KG1 (cell line): ENCODE data around the gene CD47.

Experiments used
- DNase-seq: peaks from one replicate; lab custom pipeline; 2025; lab: John Stamatoyannopoulos, UW

The CD47 gene

DNA sequence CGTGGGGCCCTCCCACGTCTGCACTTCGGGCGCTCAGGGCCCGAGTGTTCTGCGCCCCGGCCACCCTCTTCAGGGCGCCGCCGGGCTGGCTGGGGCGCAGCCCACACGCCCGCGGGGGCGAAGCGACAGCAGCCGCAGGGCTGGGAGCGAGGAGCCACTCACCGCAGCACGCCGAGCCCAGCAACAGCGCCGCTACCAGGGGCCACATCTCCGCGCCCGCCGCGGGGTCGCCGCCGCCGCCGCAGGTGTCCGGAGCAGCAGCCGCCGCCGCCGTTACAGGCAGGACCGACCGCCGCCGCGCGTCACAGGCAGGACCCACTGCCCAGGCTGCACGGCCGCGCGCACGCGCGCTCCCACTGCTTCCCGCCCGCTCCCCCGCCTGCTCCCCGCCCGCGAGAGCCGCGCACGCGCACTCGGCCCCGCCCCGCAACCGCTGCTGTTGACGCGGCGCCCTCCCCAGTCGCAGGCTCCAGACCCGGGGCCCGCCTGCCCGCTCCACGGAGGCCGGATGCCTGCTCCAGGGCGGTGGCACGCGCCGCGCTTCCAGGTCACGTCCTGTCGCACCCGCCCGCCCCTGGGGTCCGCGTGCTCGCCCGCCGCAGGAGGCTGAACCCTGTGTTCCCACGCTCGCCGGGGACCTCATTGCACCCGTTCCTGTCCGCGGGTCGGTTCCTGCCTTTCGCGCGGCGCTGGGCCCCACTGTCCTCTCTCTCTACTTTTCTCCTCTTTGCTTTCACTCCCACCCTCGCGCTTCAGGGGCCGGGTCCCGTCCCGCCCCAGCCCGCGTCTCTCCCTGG lies at the start of gene CD47:
Gene CD47, minus strand, starts transcription at position 331 of the 797 bp plus-strand sequence. Its CDS starts 123 bp downstream, at position 208.
- DNase-seq: peak; percentile 85

DNA sequence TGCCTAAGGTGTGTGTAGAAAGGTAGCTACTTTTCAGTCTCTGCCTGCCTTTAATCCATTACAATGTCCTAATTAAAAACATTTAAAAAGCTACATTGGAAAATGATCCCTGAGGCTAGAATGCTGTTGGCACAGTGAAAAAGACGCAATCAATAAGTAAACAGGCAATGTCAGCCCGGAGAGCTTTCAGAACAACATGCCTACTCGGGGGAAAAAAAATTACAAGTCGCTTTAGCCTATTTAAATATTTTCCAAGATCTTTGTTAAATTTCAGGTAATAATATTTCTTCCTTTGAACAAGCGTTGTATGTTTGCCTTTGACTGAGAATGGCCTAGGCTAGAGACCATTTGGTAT lies 46.6 kb upstream of the CD47 start:
- no peak for DNase-seq

DNA sequence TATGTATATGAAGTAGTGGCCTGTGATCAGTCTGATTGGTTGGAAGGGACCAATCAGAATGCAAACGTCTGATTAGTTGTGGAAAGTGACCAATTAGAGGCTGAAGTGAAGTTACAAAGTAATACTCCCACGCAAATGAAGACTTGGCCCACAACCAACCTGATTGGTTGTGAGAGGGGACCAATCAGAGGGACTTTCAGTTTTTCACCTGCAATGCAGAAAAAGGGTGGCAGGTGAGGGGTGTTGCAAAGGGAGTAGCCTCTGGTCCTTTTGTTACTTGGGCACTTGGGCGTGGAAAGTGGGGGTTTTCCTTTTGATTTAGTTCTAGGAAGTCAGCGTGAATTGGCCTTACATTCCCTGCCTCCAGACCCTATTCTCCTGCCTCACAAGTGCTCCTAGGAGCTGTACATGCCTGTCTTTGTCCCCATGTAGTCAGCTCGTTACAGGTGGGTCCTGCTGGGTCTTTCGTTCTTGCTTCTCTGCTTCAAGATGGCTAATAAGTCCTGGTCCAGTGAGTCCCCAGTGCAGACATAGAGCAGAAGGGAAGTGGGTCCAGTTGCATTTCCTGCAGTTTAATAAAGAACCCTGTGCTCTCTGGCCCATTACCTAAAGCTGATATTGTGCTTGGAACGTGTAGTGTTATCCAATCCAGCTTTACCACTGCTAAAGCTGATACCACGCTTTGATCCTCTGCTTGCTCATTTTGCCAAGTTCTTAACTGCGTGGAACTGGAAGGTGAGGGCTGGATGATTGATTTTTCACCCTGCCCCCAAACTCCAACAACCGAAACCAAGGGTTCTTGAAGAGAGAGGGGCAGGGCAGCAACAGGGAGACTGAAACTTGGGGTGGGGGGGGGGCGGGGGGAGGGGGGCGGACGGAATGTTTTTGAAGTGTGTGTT lies 46.0 kb upstream of the CD47 start:
- DNase-seq: no peak

DNA sequence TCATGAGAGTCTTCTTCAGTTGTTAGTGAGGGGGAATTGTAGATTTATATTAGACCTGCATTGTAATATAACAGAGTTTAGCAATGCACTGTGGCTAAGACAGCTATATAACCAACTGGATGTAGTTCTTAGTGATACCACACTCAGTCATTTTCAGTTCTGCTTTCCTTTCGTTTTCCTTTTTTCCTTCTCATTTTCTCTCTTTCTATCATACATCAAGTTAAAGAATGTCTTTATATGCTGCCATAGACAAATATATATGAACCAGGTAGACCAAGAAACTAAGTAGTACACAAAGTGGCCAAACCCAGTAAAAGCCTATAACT lies 43.7 kb upstream of the CD47 start:
- DNase-seq: no peak

DNA sequence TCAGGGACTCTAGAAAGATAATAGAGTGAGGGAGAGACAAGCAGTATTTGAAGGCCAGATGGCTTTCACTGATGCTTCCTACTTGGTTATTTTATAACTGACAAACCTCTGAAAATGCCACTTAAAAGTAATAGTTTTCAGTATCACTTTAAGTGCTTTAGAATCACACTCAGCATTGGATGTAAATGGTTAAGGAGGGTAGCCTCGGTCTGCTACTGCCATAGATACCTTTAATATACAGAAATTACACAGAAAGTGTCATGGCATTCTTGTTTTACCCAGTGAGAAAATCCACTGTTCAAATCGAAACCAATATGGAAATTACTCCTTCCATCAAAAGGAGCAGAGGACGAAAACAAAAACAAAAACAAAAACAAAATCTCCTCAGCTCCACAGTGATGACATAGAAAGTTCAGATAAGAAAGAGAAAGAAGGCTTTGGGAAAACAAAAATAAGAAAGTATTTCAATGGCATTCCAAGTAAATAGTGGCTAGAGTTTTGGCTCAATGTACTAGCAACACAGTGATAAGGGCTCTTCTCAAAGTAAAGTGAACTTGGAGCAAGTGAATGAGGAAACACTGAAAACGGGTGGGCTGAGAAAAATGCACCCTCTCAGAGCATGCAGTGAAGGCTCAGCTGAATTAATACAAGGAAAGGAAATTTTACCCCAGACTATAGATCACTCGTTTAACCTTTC lies 43.2 kb upstream of the CD47 start:
- no peak for DNase-seq

DNA sequence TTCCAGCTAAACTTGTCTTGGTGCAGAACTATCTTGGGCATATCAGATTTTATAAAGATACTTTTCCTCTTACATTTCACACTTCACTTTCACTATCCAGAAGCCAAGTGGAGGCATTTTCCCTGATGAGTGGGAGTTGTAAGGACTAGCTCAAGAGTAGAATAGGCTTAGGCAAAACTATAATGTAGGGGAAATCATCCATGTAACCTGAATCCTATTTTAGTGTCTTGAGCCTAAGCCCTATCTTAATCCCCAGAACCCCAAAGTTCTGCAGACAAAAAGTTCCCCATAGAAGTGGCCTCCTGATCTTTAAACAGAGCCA lies 42.2 kb upstream of the CD47 start:
- DNase-seq: no peak

DNA sequence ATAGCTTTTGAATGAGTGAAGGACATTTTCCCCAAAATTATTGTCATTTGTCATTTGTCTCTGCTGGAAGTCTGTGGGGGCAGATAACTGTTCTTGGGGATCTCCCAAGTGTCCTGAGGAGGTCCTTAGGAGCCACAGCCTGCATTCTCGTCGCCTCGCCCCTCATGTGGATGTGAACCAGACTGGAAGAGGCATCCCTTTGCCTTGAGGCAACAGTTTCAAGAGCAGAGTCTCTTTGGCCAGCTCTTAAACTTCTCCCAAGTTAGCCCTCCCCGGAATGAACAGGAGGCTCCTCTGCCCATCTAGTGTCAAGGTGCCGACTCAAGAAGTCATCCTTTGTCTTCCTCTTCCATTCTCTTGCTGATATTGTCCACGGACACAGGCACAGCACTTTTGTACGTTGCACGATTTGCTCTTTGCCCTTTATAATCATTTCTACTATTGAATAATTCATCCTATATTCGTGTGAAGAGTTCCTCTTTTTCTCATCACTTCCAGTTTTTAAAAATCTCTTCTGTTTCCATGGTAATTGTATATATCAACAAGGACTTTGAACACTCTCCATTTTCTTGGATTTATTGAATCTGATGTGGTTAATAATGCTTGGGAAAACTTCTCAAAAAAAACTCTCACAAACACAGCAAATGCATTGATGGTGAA lies 40.8 kb upstream of the CD47 start:
- no peak for DNase-seq

DNA sequence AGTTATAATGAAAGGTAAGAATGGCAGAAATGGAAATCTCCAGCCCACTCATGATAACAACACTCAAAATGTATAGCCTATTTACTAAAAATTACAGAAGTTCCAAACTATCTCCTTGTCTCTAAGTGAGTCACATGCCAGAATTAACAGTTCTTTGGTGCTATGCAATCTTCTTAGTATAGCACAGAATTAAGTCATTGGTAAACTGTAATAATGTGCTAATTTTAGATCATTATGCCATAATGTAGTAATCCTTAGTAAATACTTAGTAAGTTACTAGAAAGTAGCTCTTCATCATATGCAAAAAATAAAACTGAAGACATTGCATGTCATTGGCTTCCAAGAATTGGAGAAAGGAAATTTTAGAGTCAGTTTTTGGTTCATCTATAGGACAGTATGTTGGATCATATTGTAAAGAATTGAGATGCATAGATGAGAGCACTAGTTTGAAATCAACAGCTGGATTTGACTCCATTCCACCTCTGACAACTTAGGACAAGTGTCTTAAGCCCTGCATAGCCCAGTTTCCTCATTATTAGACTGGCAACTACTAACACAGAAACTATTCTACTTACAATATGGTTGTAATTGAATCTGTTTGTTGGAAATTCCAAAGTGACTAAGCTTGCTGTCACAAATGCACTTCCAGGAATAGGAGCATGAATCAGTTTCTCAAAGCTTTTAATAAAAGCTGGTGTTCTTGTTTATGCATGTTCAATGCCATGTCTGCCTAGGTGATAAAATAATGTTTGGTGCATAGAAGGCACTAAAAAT lies 40.1 kb upstream of the CD47 start:
- DNase-seq: no peak

DNA sequence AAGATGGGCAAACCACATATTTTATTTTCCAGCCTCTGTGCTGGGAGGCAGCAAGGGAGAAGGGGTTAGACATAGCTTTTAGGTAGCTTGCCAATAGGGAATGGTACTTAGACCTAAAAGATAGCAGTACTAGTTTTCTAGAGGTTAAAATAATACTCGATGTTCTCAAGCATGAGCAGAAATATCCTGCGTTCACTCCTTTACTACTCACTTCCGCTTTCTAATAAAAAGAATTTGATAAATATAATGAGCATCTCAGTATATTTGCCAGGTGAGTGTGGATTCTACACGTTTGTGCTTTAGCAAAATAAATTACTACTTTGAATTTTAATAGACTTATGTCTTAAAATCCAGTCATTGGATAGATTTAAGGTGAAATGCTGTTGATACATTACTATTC lies 39.4 kb upstream of the CD47 start:
- no peak for DNase-seq

DNA sequence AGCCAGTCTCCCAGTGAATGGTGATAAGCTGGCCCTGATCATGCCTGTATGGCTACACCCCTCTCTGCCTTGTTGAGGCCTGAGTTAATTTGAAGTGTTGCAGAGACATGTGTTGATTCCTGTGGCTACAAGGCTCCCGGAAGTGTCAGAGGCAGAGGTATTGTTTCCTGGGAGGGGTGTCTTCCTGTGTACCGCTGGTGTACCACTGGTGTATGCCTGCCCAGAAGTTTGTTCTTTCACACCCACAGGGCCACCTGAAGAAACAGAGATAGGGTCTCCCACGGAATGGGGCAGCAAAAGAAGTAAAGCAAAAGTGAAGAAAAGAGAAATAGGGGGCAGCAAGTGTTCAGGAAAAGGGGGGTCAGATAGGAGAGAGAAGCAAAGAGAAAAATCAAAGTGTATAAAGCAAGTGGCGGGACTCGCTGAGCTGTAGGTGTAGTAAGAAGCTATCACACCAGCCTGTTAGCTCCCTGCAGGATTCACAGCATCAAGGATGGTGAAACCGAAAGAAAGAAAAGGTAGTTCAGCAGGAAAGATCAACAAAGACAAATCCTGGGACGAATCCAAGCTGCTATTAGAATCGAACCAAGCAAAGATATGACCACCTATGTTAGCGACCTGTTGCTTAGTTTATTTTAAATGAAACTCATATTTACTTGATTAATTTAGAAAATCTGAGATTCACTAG lies 36.6 kb upstream of the CD47 start:
- DNase-seq: no peak

DNA sequence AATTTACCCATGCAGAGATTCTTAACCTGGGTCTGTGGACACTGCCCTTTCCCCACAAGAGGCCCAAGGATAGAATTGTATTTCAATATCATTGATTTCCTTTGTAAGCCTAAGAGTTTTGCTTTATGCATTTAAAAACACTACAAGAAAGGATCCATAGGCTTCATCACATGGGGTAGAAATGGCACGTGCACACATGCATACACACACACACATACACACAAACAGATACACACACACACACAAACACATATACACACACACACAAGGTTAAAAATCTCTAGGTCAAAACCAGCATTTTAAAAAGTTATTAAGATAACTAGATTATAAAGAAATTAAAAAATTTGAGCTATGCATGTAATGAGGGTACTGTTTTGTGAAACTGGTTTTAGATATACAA lies 35.5 kb upstream of the CD47 start:
- DNase-seq: no peak

DNA sequence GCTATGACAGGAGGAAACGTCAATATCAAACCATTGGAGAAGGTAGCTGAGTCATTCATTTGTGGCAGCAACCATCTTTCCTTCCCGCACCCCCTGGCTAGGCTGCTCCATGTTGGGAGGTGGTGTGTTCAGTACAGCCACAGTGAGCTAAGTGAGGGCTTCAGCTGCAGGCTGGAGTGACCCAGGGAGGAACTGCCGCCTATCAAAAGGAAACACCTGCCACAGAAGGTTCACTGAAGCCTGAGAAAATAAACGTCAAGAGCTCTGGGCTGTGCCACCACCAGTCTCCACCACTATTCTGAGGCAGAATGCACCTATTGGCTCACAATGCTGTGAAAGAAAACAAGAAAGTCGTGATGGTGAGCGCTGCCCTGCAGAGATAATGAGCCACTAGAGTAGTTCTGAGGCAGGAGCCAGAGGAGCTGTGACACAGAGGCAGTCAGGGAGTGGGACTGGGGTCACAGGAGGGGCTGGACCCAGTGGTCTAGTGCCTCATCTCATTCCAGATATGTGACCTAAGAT lies 34.8 kb upstream of the CD47 start:
- DNase-seq: peak; percentile 82

DNA sequence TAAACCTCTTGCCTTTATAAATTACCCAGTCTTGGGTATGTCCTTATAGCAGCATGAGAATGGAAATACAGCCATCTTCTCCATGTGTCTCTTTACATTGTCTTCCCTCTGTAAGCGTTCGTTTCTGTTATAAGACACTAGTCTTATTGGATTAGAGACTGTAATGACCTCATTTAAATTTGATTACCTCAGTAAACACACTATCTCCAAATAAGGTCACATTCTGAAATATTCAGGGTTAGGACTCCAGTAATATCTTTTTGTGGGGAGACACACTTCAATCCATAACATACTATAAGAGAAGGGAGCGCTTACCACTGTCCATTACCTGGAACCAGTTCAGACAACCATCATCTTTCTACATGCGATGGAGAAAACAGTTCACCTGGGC lies 34.3 kb upstream of the CD47 start:
- DNase-seq: peak; percentile 82

DNA sequence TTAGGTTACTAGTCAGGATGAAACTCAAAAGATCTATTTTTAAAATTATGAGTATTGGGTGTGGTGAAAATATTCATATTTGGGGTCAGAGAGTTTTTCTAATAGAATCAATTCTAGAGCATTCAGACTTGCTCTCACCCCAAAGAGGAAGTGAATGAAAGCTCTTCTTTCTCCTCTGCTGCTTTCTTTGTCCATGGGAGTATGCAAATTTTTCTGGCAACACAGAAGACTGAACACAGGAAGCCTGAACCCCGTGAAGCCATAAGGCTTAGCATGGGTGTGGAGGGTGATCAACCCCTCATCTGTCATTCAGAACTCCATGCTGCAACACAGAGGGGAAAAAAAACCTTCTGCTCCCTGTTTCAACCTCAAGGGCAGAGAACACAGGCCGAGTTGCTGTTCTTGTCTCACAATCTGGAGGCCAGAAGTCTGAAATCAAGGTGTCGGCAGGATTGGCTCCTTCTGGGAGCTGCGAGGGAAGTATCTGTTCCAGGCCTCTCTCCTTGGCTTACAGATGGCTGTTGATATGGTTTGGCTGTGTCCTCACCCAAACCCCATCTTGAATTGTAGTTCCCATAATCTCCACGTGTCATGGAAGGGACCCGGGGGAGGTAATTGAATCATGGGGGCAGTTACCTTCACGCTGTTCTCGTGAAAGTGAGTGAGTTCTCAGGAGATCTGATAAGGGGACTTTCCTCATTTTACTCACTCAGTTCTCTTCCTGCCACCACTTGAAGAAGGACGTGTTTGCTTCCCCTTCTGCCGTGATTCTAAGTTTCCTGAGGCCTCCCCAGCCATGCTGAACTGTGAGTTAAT lies 33.7 kb upstream of the CD47 start:
- DNase-seq: peak; percentile 77

DNA sequence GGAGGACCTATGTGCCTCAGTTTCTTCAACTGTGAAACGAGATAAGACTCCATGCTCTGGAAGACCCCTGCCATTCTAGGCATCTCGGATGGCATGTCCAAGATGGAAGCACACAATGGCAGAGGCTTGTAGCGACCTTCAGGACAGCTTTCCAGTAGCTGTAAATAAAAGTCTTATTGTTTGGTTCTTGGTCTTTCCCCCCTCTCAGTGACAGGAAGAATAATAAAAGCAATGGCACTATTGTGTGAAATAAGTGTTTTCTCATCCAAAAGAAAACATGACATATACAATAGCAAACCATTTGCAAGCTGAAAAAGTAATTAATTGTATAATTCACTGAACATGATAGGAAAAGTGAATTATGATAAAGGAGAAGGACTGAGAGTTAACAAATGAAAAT lies 32.5 kb upstream of the CD47 start:
- DNase-seq: no peak

DNA sequence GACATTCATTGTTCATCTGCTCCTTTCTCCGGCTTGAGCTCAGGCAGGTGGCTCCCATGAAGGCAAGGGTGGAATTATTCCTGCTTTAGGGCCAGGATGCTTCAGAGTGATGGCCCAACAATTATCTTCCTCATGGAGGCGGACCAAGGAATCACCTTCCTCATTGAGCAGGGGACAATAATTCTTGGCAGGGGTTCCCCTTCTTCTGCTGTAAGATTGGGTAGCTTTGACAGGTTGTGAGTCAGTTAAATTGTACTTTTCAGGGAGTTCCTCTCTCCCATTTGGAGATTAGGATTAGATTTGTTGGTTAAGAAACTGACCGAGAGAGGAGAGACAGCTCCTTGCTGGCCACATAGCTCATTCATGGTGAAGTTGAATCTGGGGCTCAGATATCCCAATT lies 31.4 kb upstream of the CD47 start:
- DNase-seq: no peak

DNA sequence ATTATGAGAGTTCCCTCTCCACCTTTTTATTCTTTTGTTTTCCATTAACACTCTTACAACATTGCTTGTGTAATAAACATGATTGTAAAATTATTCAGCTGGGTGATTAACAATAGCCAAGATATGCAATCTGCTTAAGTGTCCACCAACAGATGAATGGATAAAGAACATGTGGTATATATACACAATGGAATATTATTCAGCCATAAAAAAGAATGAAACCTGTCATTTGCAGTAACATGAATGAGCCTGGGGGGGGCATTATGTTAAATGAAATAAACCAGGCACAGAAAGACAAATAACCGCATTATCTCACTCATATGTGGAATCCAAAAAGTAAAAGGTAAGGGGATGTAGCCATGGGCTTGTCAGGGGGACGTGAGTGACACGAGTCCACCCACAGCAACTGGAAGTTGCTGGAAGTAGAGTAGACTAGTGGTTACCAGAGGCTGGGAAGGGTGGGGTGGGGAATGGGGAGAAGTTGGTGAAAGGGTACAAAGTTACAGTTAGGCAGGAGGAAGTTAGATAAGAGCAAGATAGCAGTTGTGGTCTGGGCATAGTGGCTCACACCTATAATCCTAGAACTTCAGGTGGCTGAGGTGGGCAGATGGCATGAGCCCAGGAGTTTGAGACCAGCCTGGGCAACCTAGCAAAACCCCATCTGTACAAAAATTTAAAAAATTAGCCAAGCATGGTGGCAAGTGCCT lies 28.7 kb upstream of the CD47 start:
- no peak for DNase-seq

DNA sequence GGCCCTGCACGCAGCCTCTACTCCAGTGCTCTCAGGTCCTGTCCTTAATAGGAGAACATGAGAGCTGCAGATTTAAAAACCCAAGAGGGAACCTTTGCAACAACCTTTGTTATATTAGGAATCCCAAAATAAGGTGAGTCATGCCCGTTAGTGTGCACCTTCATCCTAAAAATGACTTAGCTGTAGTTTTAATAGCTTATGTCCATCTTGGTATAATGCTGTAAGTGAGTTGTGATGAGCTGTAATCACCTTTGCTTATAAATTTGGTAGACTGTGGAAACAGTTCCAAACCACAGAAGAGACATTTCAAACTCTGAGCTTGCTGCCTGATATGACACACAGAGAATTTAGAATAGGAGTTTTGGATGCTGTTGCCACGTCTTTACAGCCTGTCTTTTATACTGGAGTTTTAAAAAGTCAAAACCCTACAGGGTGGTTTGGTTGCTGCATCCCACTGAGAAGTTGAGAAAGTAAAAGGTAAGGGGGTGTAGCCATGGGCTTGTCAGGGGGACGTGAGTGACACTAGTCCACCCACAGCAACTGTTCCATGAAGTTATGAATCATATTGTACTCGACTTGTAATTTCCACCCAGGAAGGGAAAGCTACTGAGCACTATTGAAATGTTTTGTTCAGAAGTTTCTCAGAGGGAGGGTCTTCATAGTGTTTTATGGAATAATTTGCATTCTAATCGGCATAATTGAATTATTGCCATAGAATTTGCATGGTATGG lies 27.4 kb upstream of the CD47 start:
- DNase-seq: no peak
